H1 (cell line): ENCODE measurements around the gene TADA3. TPM values are rescaled to one million over a fixed set of nuclear protein-coding genes. Genes with fewer than 3 reads are reported as not detected.

Experiments
- SP1 ChIP-seq: IDR thresholded peaks from 2 replicates; pipeline ENCODE4 v1.6.1; 2011; ENCODE audit warnings: low read depth, low read length
- SP2 ChIP-seq: IDR thresholded peaks from 2 replicates; pipeline ENCODE4 v1.6.1; 2012; ENCODE audit warnings: mild to moderate bottlenecking, low read length, inconsistent platforms
- TBP ChIP-seq: IDR thresholded peaks from 2 replicates; pipeline ENCODE4 v1.6.1; 2011; ENCODE audit warnings: low read depth, low read length, improper control_type of control experiment
- polyA plus RNA-seq, 7 experiments: library from polyadenylated mRNA; depleted of rRNA in 3 of 7; stranded (reverse) in 5 of 7; unstranded in 2 of 7; fragments of >200 nt in 5 of 7; fragments of 200-250 nt in 2 of 7; gene quantifications; 1 replicate in 5 of 7; 2 replicates in 1 of 7; 4 replicates in 1 of 7; pipeline versions ENCODE4 v1.2.1 to v1.2.3, GENCODE V29; 2011 to 2013; ENCODE audit warnings: missing spikeins in 2 of 7, mixed read lengths in 2 of 7
- total RNA-seq: library from RNA; stranded (reverse); fragmentation: NEBNext Ultra II Directional; extraction: Animal tissue kit (Norgen Biotek cat#: 25700); gene quantifications from 2 replicates; pipeline ENCODE4 v1.2.1, GENCODE V29; 2021

Gene TADA3
- total and polyA plus RNA-seq, 2 of the 8 experiments (the other 6 are each of a cell fraction or from before 2014, with no cell fraction given) = 43.4 to 50.3 TPM

DNA sequence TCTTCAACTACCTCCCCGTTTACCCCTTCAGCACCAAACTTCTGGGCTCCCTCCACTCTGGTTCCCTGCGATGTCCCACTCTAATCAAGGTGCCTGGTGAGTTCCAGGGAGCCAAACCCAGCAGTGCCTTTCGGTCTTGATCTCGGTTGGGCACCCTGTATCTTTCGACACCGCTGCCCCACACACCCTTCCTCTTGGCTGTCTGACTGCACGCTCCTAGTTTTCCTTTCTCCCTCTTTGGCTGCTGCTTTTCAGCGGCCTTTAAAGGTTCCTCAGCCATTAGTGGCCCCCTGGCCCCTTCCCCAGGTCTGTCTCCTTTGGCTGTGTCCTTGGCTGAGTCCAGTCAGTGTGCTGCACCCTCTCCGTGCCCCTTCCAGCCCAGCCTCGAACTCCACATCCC, 18.6 kb upstream of the TADA3 start (continued):
- TF ChIP-seq TBP (no peak), SP1 (no peak), SP2 (no peak)
- TF ChIP-seq, all 59 proteins: peak for 0
